ENCODE data around the gene MAP3K5. TPM values are rescaled to one million over a fixed set of nuclear protein-coding genes. Genes with fewer than 3 reads are reported as not detected.
A peak's percentile ranks its signal among the peaks of the same experiment; 100 is the strongest.

Gene MAP3K5
- total and polyA plus RNA-seq, 7 experiments from 2014 or later, result 2.6 to 32.5 (median 13.4) TPM

- CTCF ChIA-PET, result interaction anchor here (0.6 to 1.4 kb wide), 2 partner anchors 46 to 136 kb away, joined by 4 to 9 read pairs; partner anchors contain the start of gene MAP3K5
Measured at GRCh38 chr6:136656121-136656520, 136.2 kb downstream of the MAP3K5 start.

GRCh38 chr6:136655239-136656014, 136.8 kb downstream of the MAP3K5 start:
- Histone ChIP-seq H3K4me3 (ENCODE audit: low read length) (no peak overlapping the region), H3K9me3 (ENCODE audit: control insufficient read depth in 2 of 3, low read length in 3 of 3) (no peaks in the 10 kb centered on the region), H3K27ac (ENCODE audit: low read depth, low read length) (no peak overlapping the region), H3K4me1 (ENCODE audit: control insufficient read depth in 2 of 2, insufficient read depth in 2 of 2, low read length in 2 of 2) (no peaks in the 10 kb centered on the region), H3K36me3 (ENCODE audit: control insufficient read depth in 2 of 3, insufficient read depth in 3 of 3, low read length in 3 of 3) (peaks cover 0 to 6% (median 3%) of the 10 kb centered on the region in 3 experiments), H3K27me3 (ENCODE audit: control insufficient read depth in 2 of 2, insufficient read depth in 2 of 2, low read length in 2 of 2) (no peaks in the 10 kb centered on the region)
- Mint-ChIP-seq H3K9me3 (no peaks in the 10 kb centered on the region), H3K27me3 (no peaks in the 10 kb centered on the region), H3K4me1 (peaks cover 0 to 3% (median 0%) of the 10 kb centered on the region in 7 donors), H3K36me3 (peaks cover 4 to 24% (median 7%) of the 10 kb centered on the region in 5 donors), H3K27ac (no peak overlapping the region), H3K4me3 (no peak overlapping the region)
- POLR2A ChIA-PET, result no interaction called here
- DNase-seq (no peak), ATAC-seq (no peak)
- intact Hi-C loops (cut with micrococcal nuclease), result no loop called here
- CTCF ChIA-PET, result interaction anchor here (1.4 kb wide), 1 partner anchor 136 kb away, joined by 9 read pairs; the partner anchor contains the start of gene MAP3K5

More at GRCh38 chr6:136656121-136656520, 136.2 kb downstream of the MAP3K5 start:
- H3K27ac ChIP-seq (ENCODE audit: low read depth, low read length), result no peak overlapping the region
- no peaks in the 10 kb centered on the region for H3K27me3 Mint-ChIP-seq
- H3K4me1 Mint-ChIP-seq, result peaks cover 0 to 3% (median 0%) of the 10 kb centered on the region in 7 donors
- no peaks in the 10 kb centered on the region for H3K9me3 Mint-ChIP-seq
- H3K36me3 Mint-ChIP-seq, result peaks cover 4 to 24% (median 7%) of the 10 kb centered on the region in 5 donors
- ATAC-seq (no peak), DNase-seq (no peak)
- no peaks in the 10 kb centered on the region for H3K27me3 ChIP-seq (ENCODE audit: control insufficient read depth in 2 of 2, insufficient read depth in 2 of 2, low read length in 2 of 2)
- POLR2A ChIA-PET, result no interaction called here
- H3K36me3 ChIP-seq (ENCODE audit: control insufficient read depth in 2 of 3, insufficient read depth in 3 of 3, low read length in 3 of 3), result peaks cover 0 to 6% (median 3%) of the 10 kb centered on the region in 3 experiments
- no peak overlapping the region for H3K4me3 Mint-ChIP-seq
- H3K4me3 ChIP-seq (ENCODE audit: low read length), result no peak overlapping the region
- H3K9me3 ChIP-seq (ENCODE audit: control insufficient read depth in 2 of 3, low read length in 3 of 3), result no peaks in the 10 kb centered on the region
- no peak overlapping the region for H3K27ac Mint-ChIP-seq
- H3K4me1 ChIP-seq (ENCODE audit: control insufficient read depth in 2 of 2, insufficient read depth in 2 of 2, low read length in 2 of 2), result no peaks in the 10 kb centered on the region
- intact Hi-C loops (cut with micrococcal nuclease), result no loop called here

DNA sequence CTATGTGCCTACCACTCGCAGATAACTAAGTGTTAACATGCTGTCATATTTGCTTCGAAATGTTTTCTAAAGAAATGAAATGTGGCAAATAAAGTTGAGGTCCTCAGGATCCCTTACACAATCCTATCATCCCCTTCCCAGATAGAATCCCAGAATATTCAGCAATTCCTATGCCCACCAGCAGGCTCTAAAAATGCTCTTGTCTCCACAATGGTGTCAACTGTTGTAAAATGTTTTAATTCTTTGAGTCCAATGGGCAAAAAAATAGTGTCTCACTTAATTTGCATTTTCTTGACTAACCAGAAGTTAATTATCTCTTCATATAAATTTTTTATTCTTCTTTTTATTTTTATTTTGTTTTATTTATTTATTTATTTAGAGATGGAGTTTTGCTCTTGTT, 138.2 kb downstream of the MAP3K5 start:
- H3K27me3 ChIP-seq (ENCODE audit: control insufficient read depth in 2 of 2, insufficient read depth in 2 of 2, low read length in 2 of 2), result no peaks in the 10 kb centered on the region
- Mint-ChIP-seq H3K9me3 (no peaks in the 10 kb centered on the region), H3K27ac (peak overlapping the region in 1 of 9 donors; percentile 12), H3K27me3 (no peaks in the 10 kb centered on the region), H3K36me3 (peaks cover 4 to 22% (median 7%) of the 10 kb centered on the region in 5 donors), H3K4me3 (no peak overlapping the region), H3K4me1 (peaks cover 0 to 3% (median 0%) of the 10 kb centered on the region in 7 donors)
- intact Hi-C loops (cut with micrococcal nuclease), result no loop called here
- H3K4me3 ChIP-seq (ENCODE audit: low read length), result no peak overlapping the region
- DNase-seq (no peak), ATAC-seq (no peak)
- H3K36me3 ChIP-seq (ENCODE audit: control insufficient read depth in 2 of 3, insufficient read depth in 3 of 3, low read length in 3 of 3), result peaks cover 0 to 6% (median 3%) of the 10 kb centered on the region in 3 experiments
- ChIA-PET CTCF (interaction anchor here (1.3 kb wide), 1 partner anchor 13 kb away, joined by 4 read pairs; no protein-coding TSS in a partner anchor), POLR2A (no interaction called here)
- H3K4me1 ChIP-seq (ENCODE audit: control insufficient read depth in 2 of 2, insufficient read depth in 2 of 2, low read length in 2 of 2), result no peaks in the 10 kb centered on the region
- no peaks in the 10 kb centered on the region for H3K9me3 ChIP-seq (ENCODE audit: control insufficient read depth in 2 of 3, low read length in 3 of 3)
- H3K27ac ChIP-seq (ENCODE audit: low read depth, low read length), result no peak overlapping the region

- POLR2A ChIA-PET, result no interaction called here
- H3K9me3 ChIP-seq (ENCODE audit: control insufficient read depth in 2 of 3, low read length in 3 of 3), result no peaks in the 10 kb centered on the region
- H3K36me3 ChIP-seq (ENCODE audit: control insufficient read depth in 2 of 3, insufficient read depth in 3 of 3, low read length in 3 of 3), result peaks cover 0 to 6% (median 3%) of the 10 kb centered on the region in 3 experiments
- no peak for ATAC-seq
- no peaks in the 10 kb centered on the region for H3K27me3 ChIP-seq (ENCODE audit: control insufficient read depth in 2 of 2, insufficient read depth in 2 of 2, low read length in 2 of 2)
- H3K27me3 Mint-ChIP-seq, result no peaks in the 10 kb centered on the region
- H3K27ac Mint-ChIP-seq, result no peak overlapping the region
- H3K9me3 Mint-ChIP-seq, result no peaks in the 10 kb centered on the region
- intact Hi-C loops (cut with micrococcal nuclease), result no loop called here
- CTCF ChIA-PET, result no interaction called here
- H3K4me3 ChIP-seq (ENCODE audit: low read length), result no peak overlapping the region
- DNase-seq, result no peak
- H3K27ac ChIP-seq (ENCODE audit: low read depth, low read length), result no peak overlapping the region
- no peak overlapping the region for H3K4me3 Mint-ChIP-seq
- H3K36me3 Mint-ChIP-seq, result peaks cover 4 to 15% (median 5%) of the 10 kb centered on the region in 5 donors
- H3K4me1 Mint-ChIP-seq, result peaks cover 0 to 3% (median 0%) of the 10 kb centered on the region in 7 donors
- H3K4me1 ChIP-seq (ENCODE audit: control insufficient read depth in 2 of 2, insufficient read depth in 2 of 2, low read length in 2 of 2), result peaks cover 0 to 2% of the 10 kb centered on the region in 2 donors
Measured at GRCh38 chr6:136652656-136653055, 139.6 kb downstream of the MAP3K5 start.

DNA sequence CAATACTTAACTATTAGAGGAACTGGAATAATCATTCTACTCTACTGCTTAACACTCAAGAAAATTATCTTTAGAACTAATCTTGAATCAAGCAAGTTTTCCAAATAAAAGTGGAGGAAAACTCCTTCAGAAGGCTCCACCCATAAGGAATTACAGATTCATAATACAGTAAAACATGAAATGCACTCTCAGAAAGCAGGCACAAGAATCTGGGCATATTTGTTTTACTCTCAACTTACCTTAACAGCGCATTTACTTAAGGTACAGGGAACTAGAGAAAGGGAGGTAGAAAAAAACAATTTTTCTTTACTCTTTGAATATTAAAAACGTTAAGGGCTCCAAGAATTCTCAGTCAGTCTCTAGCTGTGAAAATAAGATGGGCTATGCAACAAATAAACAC, 140.3 kb downstream of the MAP3K5 start:
- Histone ChIP-seq H3K36me3 (ENCODE audit: control insufficient read depth in 2 of 3, insufficient read depth in 3 of 3, low read length in 3 of 3) (peaks cover 0 to 6% (median 0%) of the 10 kb centered on the region in 3 experiments), H3K9me3 (ENCODE audit: control insufficient read depth in 2 of 3, low read length in 3 of 3) (no peaks in the 10 kb centered on the region), H3K4me3 (ENCODE audit: low read length) (no peak overlapping the region), H3K27ac (ENCODE audit: low read depth, low read length) (no peak overlapping the region), H3K4me1 (ENCODE audit: control insufficient read depth in 2 of 2, insufficient read depth in 2 of 2, low read length in 2 of 2) (peaks cover 0 to 8% of the 10 kb centered on the region in 2 donors), H3K27me3 (ENCODE audit: control insufficient read depth in 2 of 2, insufficient read depth in 2 of 2, low read length in 2 of 2) (no peaks in the 10 kb centered on the region)
- H3K27me3 Mint-ChIP-seq, result no peaks in the 10 kb centered on the region
- intact Hi-C loops (cut with micrococcal nuclease), result no loop called here
- ATAC-seq (no peak), DNase-seq (no peak)
- no peaks in the 10 kb centered on the region for H3K9me3 Mint-ChIP-seq
- peaks cover 0 to 3% (median 0%) of the 10 kb centered on the region in 7 donors for H3K4me1 Mint-ChIP-seq
- H3K27ac Mint-ChIP-seq, result no peak overlapping the region
- no peak overlapping the region for H3K4me3 Mint-ChIP-seq
- CTCF ChIA-PET, result interaction anchor here (9.5 kb wide), 1 partner anchor 139 kb away, joined by 274 read pairs; the partner anchor contains the start of gene MAP3K5
- POLR2A ChIA-PET, result no interaction called here
- H3K36me3 Mint-ChIP-seq, result peaks cover 0 to 12% (median 0%) of the 10 kb centered on the region in 5 donors

DNA sequence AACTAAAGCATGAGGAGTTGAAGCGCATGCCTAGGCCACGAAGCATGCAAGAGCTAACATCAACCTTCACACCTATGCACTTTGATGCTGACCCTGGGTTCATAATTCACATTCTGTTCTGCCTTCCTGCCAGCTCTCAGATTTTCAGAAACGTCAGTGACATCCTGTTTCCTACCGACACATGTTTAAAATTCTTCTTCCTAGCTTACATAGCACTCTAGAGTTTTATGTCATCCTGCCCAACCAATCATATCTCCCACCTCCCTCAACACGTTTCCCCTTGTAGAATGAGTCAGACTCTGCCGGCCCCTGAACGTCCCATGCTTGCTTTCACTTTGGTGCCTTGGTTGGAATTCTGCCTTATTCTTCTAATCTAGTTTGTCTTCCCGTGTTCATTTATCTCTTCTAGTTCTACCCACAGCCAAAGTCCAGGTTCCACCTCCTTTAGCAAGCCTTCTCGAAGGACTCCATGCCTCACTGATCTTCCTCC, 144.9 kb downstream of the MAP3K5 start:
- peak; percentile 88 for ATAC-seq
- ChIA-PET POLR2A (interaction anchor here (0.6 to 6.6 kb wide), 2 partner anchors 144 to 261 kb away, joined by 3 to 79 read pairs; partner anchors contain the start of gene MAP3K5), CTCF (interaction anchor here (0.6 to 9.5 kb wide), 4 partner anchors 91 to 225 kb away, joined by 3 to 274 read pairs (median 3); partner anchors contain the start of gene MAP3K5)
- Mint-ChIP-seq H3K4me1 (peaks cover 0 to 8% (median 0%) of the 10 kb centered on the region in 7 donors), H3K4me3 (no peak overlapping the region), H3K27ac (no peak overlapping the region), H3K9me3 (no peaks in the 10 kb centered on the region), H3K36me3 (no peaks in the 10 kb centered on the region), H3K27me3 (no peaks in the 10 kb centered on the region)
- peak in 8 of 9 donors; percentile 16 to 53 (median 40) for DNase-seq
- H3K27me3 ChIP-seq (ENCODE audit: control insufficient read depth in 2 of 2, insufficient read depth in 2 of 2, low read length in 2 of 2), result no peaks in the 10 kb centered on the region
- H3K27ac ChIP-seq (ENCODE audit: low read depth, low read length), result peak overlapping the region; percentile 44
- H3K36me3 ChIP-seq (ENCODE audit: control insufficient read depth in 2 of 3, insufficient read depth in 3 of 3, low read length in 3 of 3), result no peaks in the 10 kb centered on the region
- H3K9me3 ChIP-seq (ENCODE audit: control insufficient read depth in 2 of 3, low read length in 3 of 3), result no peaks in the 10 kb centered on the region
- no peak overlapping the region for H3K4me3 ChIP-seq (ENCODE audit: low read length)
- H3K4me1 ChIP-seq (ENCODE audit: control insufficient read depth in 2 of 2, insufficient read depth in 2 of 2, low read length in 2 of 2), result peaks cover 0 to 13% of the 10 kb centered on the region in 2 donors
- intact Hi-C loops (cut with micrococcal nuclease), result loop anchor here (5.0 to 10.0 kb wide), 2 partner anchors 55 to 277 kb away; partner anchors contain the start of gene SLC35D3 (in 1 of the 2)
